Neuronal stem cell (in vitro differentiated cells): ENCODE data around the gene KIF1A.
A peak's percentile ranks its signal among the peaks of the same experiment; 100 is the strongest.

ENCODE experiments used
- DNase-seq: peaks from one replicate; pipeline ENCODE4 v3.0.0-alpha.2; 2013; ENCODE audit warnings: low spot score
- H2AFZ ChIP-seq: one replicate; pipeline ENCODE4 v1.6.1; 2013; ENCODE audit warnings: mild to moderate bottlenecking, low read length, inconsistent platforms
- H2AK5ac ChIP-seq: 2 replicates; pipeline ENCODE4 v1.6.1; 2013; ENCODE audit warnings: low read depth, mild to moderate bottlenecking, inconsistent platforms, low read length, moderate library complexity, mixed read lengths
- H2BK120ac ChIP-seq: 2 replicates; pipeline ENCODE4 v1.6.1; 2013; ENCODE audit warnings: low read depth, mild to moderate bottlenecking, inconsistent platforms, low read length, moderate library complexity, mixed read lengths
- H2BK12ac ChIP-seq: one replicate; pipeline ENCODE4 v1.6.1; 2013; ENCODE audit warnings: low read length, inconsistent platforms
- H2BK15ac ChIP-seq: 2 replicates; pipeline ENCODE4 v1.6.1; 2013; ENCODE audit warnings: mild to moderate bottlenecking, low read length, inconsistent platforms, mixed read lengths
- H2BK5ac ChIP-seq: one replicate; pipeline ENCODE4 v1.6.1; 2013; ENCODE audit warnings: inconsistent platforms, mild to moderate bottlenecking, low read length, moderate library complexity
- H3K14ac ChIP-seq: one replicate; pipeline ENCODE4 v1.6.1; 2013; ENCODE audit warnings: low read length, inconsistent platforms
- H3K18ac ChIP-seq: 2 replicates; pipeline ENCODE4 v1.6.1; 2013; ENCODE audit warnings: low read length, inconsistent platforms
- H3K23ac ChIP-seq: 2 replicates; pipeline ENCODE4 v1.6.1; 2013; ENCODE audit warnings: low read depth, mild to moderate bottlenecking, mixed read lengths, low read length, inconsistent platforms; ENCODE audit not compliant: poor library complexity
- H3K27ac ChIP-seq: replicated peaks from 3 replicates; pipeline ENCODE4 v1.5.1; 2013; ENCODE audit warnings: low read length, inconsistent platforms
- H3K27me3 ChIP-seq, 3 experiments: 2 replicates each; pipeline ENCODE4 v1.6.1; 2013; ENCODE audit warnings: low read length in 3 of 3, mild to moderate bottlenecking in 2 of 3, inconsistent platforms in 1 of 3, low read depth in 1 of 3, mixed read lengths in 1 of 3, moderate library complexity in 1 of 3; ENCODE audit not compliant: control insufficient read depth in 3 of 3, insufficient read depth in 3 of 3
- H3K36me3 ChIP-seq, 2 donors: replicated peaks in 1 of 2; 2 replicates each; pipeline ENCODE4 v1.6.1; 2013; ENCODE audit warnings: low read length in 2 of 2; ENCODE audit not compliant: control insufficient read depth in 2 of 2, insufficient read depth in 2 of 2
- H3K4ac ChIP-seq: 2 replicates; pipeline ENCODE4 v1.6.1; 2013; ENCODE audit warnings: inconsistent platforms, mild to moderate bottlenecking, low read length, moderate library complexity
- H3K4me1 ChIP-seq, 2 donors: 1 replicate in 1 of 2; 2 replicates in 1 of 2; pipeline ENCODE4 v1.6.1; 2013; ENCODE audit warnings: low read length in 2 of 2, low read depth in 1 of 2; ENCODE audit not compliant: control insufficient read depth in 2 of 2, insufficient read depth in 1 of 2
- H3K4me2 ChIP-seq: one replicate; pipeline ENCODE4 v1.6.1; 2013; ENCODE audit warnings: mild to moderate bottlenecking, low read length, inconsistent platforms; ENCODE audit not compliant: insufficient read depth, poor library complexity, severe bottlenecking
- H3K4me3 ChIP-seq, 2 donors: 2 replicates each; pipeline ENCODE4 v1.5.1; 2013; ENCODE audit warnings: low read length in 2 of 2, mild to moderate bottlenecking in 2 of 2, inconsistent platforms in 1 of 2, moderate library complexity in 1 of 2
- H3K79me1 ChIP-seq: one replicate; pipeline ENCODE4 v1.6.1; 2013; ENCODE audit warnings: low read depth, mild to moderate bottlenecking, inconsistent platforms, low read length, moderate library complexity
- H3K9ac ChIP-seq: one replicate; pipeline ENCODE4 v1.6.1; 2013; ENCODE audit warnings: mild to moderate bottlenecking, low read depth, low read length, inconsistent platforms; ENCODE audit not compliant: poor library complexity
- H3K9me3 ChIP-seq, 2 donors: replicated peaks in 1 of 2; 2 replicates each; pipeline versions ENCODE3 to v1.6.1; 2013; ENCODE audit warnings: low read length in 2 of 2, mild to moderate bottlenecking in 2 of 2, inconsistent platforms in 1 of 2, low read depth in 1 of 2, mixed read lengths in 1 of 2, moderate library complexity in 1 of 2; ENCODE audit not compliant: control insufficient read depth in 2 of 2, insufficient read depth in 1 of 2
- H4K8ac ChIP-seq: one replicate; pipeline ENCODE4 v1.6.1; 2013; ENCODE audit warnings: low read depth, mild to moderate bottlenecking, inconsistent platforms, low read length, moderate library complexity
- H4K91ac ChIP-seq: one replicate; pipeline ENCODE4 v1.6.1; 2013; ENCODE audit warnings: low read length, low read depth, mild to moderate bottlenecking, inconsistent platforms; ENCODE audit not compliant: poor library complexity
- WGBS, 2 donors: extraction: QIAGEN DNeasy Blood & Tissue Kit; methylation state at CpG; one replicate each; pipeline ENCODE4 v1.1.7; 2013; ENCODE audit warnings: missing lambda C conversion rate in 2 of 2, mixed read lengths in 1 of 2; ENCODE audit not compliant: insufficient read length in 2 of 2, insufficient replicate concordance in 1 of 2; ENCODE audit errors: extremely low coverage in 2 of 2; 5-methylcytosine and 5-hydroxymethylcytosine counted together

KIF1A gene

GRCh38 chr2:240783819-240784621, 36.0 kb downstream of the KIF1A start:
- H3K79me1 ChIP-seq = peaks cover 18% of the 10 kb centered on the region
- H2AFZ ChIP-seq = no peak overlapping the region
- no peak overlapping the region for H3K23ac ChIP-seq
- no peak overlapping the region for H2BK12ac ChIP-seq
- H2BK15ac ChIP-seq = no peak overlapping the region
- no peak for DNase-seq
- no peaks in the 10 kb centered on the region for H3K4me1 ChIP-seq
- H4K91ac ChIP-seq = no peak overlapping the region
- no peak overlapping the region for H3K27ac ChIP-seq
- H2BK5ac ChIP-seq = no peak overlapping the region
- H3K4me3 ChIP-seq = peak overlapping the region in 1 of 2 donors; percentile 12
- H3K27me3 ChIP-seq = no peaks in the 10 kb centered on the region
- no peak overlapping the region for H2BK120ac ChIP-seq
- no peaks in the 10 kb centered on the region for H3K9me3 ChIP-seq
- H4K8ac ChIP-seq = no peak overlapping the region
- no peak overlapping the region for H3K14ac ChIP-seq
- no peak overlapping the region for H3K4me2 ChIP-seq
- peaks cover 51 to 63% of the 10 kb centered on the region in 2 donors for H3K36me3 ChIP-seq
- no peak overlapping the region for H3K9ac ChIP-seq
- no peak overlapping the region for H2AK5ac ChIP-seq
- H3K4ac ChIP-seq = no peak overlapping the region
- peak overlapping the region; percentile 17 for H3K18ac ChIP-seq
- WGBS, 2 donors = no CpG with 5 or more reads among the region's 36 CpGs

- Histone ChIP-seq H3K9ac (no peak overlapping the region), H3K14ac (no peak overlapping the region), H2BK15ac (no peak overlapping the region), H3K9me3 (peaks cover 0 to 2% of the 10 kb centered on the region in 2 donors), H2AK5ac (no peak overlapping the region), H3K4me3 (no peak overlapping the region), H3K27me3 (no peaks in the 10 kb centered on the region), H4K91ac (no peak overlapping the region), H3K4ac (no peak overlapping the region), H3K4me2 (no peak overlapping the region), H3K27ac (no peak overlapping the region), H3K36me3 (peaks cover 49 to 60% of the 10 kb centered on the region in 2 donors), H4K8ac (no peak overlapping the region), H3K23ac (no peak overlapping the region), H3K4me1 (no peaks in the 10 kb centered on the region), H3K79me1 (peaks cover 16% of the 10 kb centered on the region), H2AFZ (no peak overlapping the region), H3K18ac (peak overlapping the region; percentile 17), H2BK12ac (no peak overlapping the region), H2BK5ac (peak overlapping the region; percentile 13), H2BK120ac (no peak overlapping the region)
- no CpG with 5 or more reads among the region's 32 CpGs for WGBS, 2 donors
- DNase-seq = no peak
These were observed 36.9 kb downstream of the KIF1A start for GRCh38 chr2:240782886-240783818.

- Histone ChIP-seq H2BK120ac (peak overlapping the region; percentile 47), H3K4me3 (no peak overlapping the region)
These were observed 37.7 kb downstream of the KIF1A start for GRCh38 chr2:240782221-240782885.

More at GRCh38 chr2:240782221-240782885, 37.7 kb downstream of the KIF1A start:
- H2BK15ac ChIP-seq = no peak overlapping the region
- no peak overlapping the region for H3K27ac ChIP-seq
- no peaks in the 10 kb centered on the region for H3K27me3 ChIP-seq
- H2AK5ac ChIP-seq = no peak overlapping the region
- H3K36me3 ChIP-seq = peaks cover 46 to 53% of the 10 kb centered on the region in 2 donors
- no peak for DNase-seq
- no peaks in the 10 kb centered on the region for H3K4me1 ChIP-seq
- no peak overlapping the region for H2AFZ ChIP-seq
- H2BK5ac ChIP-seq = peak overlapping the region; percentile 13
- H3K14ac ChIP-seq = no peak overlapping the region
- peaks cover 0 to 2% of the 10 kb centered on the region in 2 donors for H3K9me3 ChIP-seq
- no peak overlapping the region for H4K91ac ChIP-seq
- peaks cover 14% of the 10 kb centered on the region for H3K79me1 ChIP-seq
- H3K23ac ChIP-seq = no peak overlapping the region
- H2BK12ac ChIP-seq = no peak overlapping the region
- peak overlapping the region; percentile 81 for H3K18ac ChIP-seq
- H4K8ac ChIP-seq = no peak overlapping the region
- no peak overlapping the region for H3K9ac ChIP-seq
- H3K4me2 ChIP-seq = no peak overlapping the region
- H3K4ac ChIP-seq = no peak overlapping the region
- no CpG with 5 or more reads among the region's 43 CpGs for WGBS, 2 donors
